ENCODE results near the gene ANKRD10. TPM values are rescaled to one million over a fixed set of nuclear protein-coding genes. Genes with fewer than 3 reads are reported as not detected.

The ANKRD10 gene
- total RNA-seq, 1 experiment from 2014 or later = 219 TPM

DNA sequence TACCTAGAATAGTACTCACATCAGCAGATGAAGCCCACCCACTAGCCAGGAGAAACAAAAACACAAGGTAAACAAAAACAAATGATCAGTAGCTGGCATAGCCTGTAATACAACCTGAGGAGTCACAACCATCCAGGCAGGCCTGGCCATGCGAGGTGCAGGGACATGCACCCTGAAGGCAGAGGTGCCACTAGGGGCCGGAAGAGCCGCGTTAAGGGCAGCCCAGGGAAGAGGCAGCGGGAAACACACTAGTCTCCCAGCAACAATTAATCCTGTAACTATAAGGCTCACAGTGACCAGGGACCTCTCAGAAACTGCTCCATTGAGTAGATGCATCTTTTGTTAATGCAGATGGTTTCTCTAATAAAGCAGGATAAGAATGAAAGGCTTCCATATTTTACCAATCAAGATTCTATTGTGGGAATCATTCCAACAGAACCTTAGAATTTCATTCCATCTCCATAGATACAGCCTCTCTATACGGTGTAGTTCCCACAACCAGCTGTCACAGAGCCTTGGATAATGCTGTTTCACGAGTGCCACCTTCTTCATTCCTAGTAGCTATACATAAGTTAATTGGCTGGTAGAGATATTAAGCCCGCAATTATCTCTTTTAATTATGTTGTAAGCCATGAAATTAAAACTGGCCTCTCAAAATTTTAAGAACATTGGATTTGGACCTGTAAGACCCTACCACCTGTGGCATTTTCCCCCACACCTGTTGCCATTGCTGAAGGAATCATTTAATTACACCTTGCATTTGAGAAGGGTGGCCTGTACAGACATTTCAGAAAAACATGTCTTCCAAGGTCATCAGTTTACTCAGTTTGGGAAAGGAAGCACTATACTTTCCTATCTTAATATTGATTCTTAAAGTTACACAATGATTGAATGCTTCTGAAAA, 28.7 kb downstream of the ANKRD10 start:
- H3K27me3 Mint-ChIP-seq (ENCODE audit: low read depth) = no peaks in the 10 kb centered on the region
- no peak for DNase-seq (ENCODE audit: low spot score)
- TF ChIP-seq GTF2I (CRISPR knock-in tag; conservative IDR thresholded peaks at IDR 0.05) (no peak), NR2C2 (CRISPR knock-in tag; IDR thresholded peaks at IDR 0.05) (no peak), ZNF671 (CRISPR knock-in tag; IDR thresholded peaks at IDR 0.05) (peak; percentile 60; the same call in 1 of the 2 replicates), NR3C1 (CRISPR knock-in tag; conservative IDR thresholded peaks at IDR 0.05; ENCODE audit: low read depth) (no peak), HMGA2 (CRISPR knock-in tag; IDR thresholded peaks at IDR 0.05) (no peak), NFATC4 (CRISPR knock-in tag; IDR thresholded peaks at IDR 0.05) (0 out of 2 replicates have a peak, but pooled peaks have one; percentile 38), AFF4 (CRISPR knock-in tag; IDR thresholded peaks at IDR 0.05; ENCODE audit: borderline replicate concordance) (no peak), ZNF317 (CRISPR knock-in tag; IDR thresholded peaks at IDR 0.05; ENCODE audit: borderline replicate concordance, low read depth) (no peak), JUN (CRISPR knock-in tag; IDR thresholded peaks at IDR 0.05) (no peak)
- TF ChIP-seq, protein P1, sequence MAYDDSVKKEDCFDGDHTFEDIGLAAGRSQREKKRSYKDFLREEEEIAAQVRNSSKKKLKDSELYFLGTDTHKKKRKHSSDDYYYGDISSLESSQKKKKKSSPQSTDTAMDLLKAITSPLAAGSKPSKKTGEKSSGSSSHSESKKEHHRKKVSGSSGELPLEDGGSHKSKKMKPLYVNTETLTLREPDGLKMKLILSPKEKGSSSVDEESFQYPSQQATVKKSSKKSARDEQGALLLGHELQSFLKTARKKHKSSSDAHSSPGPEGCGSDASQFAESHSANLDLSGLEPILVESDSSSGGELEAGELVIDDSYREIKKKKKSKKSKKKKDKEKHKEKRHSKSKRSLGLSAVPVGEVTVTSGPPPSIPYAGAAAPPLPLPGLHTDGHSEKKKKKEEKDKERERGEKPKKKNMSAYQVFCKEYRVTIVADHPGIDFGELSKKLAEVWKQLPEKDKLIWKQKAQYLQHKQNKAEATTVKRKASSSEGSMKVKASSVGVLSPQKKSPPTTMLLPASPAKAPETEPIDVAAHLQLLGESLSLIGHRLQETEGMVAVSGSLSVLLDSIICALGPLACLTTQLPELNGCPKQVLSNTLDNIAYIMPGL (CRISPR knock-in tag; IDR thresholded peaks at IDR 0.05) = no peak
- TF ChIP-seq, protein P2, sequence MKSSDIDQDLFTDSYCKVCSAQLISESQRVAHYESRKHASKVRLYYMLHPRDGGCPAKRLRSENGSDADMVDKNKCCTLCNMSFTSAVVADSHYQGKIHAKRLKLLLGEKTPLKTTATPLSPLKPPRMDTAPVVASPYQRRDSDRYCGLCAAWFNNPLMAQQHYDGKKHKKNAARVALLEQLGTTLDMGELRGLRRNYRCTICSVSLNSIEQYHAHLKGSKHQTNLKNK (CRISPR knock-in tag; IDR thresholded peaks at IDR 0.05) = no peak
- TF ChIP-seq, protein P3, sequence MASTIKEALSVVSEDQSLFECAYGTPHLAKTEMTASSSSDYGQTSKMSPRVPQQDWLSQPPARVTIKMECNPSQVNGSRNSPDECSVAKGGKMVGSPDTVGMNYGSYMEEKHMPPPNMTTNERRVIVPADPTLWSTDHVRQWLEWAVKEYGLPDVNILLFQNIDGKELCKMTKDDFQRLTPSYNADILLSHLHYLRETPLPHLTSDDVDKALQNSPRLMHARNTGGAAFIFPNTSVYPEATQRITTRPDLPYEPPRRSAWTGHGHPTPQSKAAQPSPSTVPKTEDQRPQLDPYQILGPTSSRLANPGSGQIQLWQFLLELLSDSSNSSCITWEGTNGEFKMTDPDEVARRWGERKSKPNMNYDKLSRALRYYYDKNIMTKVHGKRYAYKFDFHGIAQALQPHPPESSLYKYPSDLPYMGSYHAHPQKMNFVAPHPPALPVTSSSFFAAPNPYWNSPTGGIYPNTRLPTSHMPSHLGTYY (CRISPR knock-in tag; IDR thresholded peaks at IDR 0.05) = 0 out of 2 replicates have a peak, but pooled peaks have one; percentile 67
- TF ChIP-seq, protein P4, sequence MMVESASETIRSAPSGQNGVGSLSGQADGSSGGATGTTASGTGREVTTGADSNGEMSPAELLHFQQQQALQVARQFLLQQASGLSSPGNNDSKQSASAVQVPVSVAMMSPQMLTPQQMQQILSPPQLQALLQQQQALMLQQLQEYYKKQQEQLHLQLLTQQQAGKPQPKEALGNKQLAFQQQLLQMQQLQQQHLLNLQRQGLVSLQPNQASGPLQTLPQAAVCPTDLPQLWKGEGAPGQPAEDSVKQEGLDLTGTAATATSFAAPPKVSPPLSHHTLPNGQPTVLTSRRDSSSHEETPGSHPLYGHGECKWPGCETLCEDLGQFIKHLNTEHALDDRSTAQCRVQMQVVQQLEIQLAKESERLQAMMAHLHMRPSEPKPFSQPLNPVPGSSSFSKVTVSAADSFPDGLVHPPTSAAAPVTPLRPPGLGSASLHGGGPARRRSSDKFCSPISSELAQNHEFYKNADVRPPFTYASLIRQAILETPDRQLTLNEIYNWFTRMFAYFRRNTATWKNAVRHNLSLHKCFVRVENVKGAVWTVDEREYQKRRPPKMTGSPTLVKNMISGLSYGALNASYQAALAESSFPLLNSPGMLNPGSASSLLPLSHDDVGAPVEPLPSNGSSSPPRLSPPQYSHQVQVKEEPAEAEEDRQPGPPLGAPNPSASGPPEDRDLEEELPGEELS (CRISPR knock-in tag; IDR thresholded peaks at IDR 0.05) = no peak
- TF ChIP-seq, protein P5, sequence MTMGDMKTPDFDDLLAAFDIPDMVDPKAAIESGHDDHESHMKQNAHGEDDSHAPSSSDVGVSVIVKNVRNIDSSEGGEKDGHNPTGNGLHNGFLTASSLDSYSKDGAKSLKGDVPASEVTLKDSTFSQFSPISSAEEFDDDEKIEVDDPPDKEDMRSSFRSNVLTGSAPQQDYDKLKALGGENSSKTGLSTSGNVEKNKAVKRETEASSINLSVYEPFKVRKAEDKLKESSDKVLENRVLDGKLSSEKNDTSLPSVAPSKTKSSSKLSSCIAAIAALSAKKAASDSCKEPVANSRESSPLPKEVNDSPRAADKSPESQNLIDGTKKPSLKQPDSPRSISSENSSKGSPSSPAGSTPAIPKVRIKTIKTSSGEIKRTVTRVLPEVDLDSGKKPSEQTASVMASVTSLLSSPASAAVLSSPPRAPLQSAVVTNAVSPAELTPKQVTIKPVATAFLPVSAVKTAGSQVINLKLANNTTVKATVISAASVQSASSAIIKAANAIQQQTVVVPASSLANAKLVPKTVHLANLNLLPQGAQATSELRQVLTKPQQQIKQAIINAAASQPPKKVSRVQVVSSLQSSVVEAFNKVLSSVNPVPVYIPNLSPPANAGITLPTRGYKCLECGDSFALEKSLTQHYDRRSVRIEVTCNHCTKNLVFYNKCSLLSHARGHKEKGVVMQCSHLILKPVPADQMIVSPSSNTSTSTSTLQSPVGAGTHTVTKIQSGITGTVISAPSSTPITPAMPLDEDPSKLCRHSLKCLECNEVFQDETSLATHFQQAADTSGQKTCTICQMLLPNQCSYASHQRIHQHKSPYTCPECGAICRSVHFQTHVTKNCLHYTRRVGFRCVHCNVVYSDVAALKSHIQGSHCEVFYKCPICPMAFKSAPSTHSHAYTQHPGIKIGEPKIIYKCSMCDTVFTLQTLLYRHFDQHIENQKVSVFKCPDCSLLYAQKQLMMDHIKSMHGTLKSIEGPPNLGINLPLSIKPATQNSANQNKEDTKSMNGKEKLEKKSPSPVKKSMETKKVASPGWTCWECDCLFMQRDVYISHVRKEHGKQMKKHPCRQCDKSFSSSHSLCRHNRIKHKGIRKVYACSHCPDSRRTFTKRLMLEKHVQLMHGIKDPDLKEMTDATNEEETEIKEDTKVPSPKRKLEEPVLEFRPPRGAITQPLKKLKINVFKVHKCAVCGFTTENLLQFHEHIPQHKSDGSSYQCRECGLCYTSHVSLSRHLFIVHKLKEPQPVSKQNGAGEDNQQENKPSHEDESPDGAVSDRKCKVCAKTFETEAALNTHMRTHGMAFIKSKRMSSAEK (CRISPR knock-in tag; IDR thresholded peaks at IDR 0.05; ENCODE audit: borderline replicate concordance) = peak; percentile 20; the same call in 1 of the 2 replicates
- TF ChIP-seq, protein P6, sequence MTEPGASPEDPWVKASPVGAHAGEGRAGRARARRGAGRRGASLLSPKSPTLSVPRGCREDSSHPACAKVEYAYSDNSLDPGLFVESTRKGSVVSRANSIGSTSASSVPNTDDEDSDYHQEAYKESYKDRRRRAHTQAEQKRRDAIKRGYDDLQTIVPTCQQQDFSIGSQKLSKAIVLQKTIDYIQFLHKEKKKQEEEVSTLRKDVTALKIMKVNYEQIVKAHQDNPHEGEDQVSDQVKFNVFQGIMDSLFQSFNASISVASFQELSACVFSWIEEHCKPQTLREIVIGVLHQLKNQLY (CRISPR knock-in tag; IDR thresholded peaks at IDR 0.05) = no peak
- peak; percentile 85 for ATAC-seq
- H3K4me3 Mint-ChIP-seq = no peak overlapping the region
- POLR2A ChIA-PET = interaction anchor here (0.9 to 1.0 kb wide), 3 partner anchors 29 to 171 kb away, joined by 3 to 5 read pairs (median 4); partner anchors contain the start of gene ANKRD10
- CTCF ChIA-PET = interaction anchor here (0.8 to 1.6 kb wide), 5 partner anchors 11 to 242 kb away, joined by 3 to 9 read pairs (median 6); no protein-coding TSS in a partner anchor
- peaks cover 52% of the 10 kb centered on the region for H3K4me1 Mint-ChIP-seq
- no peaks in the 10 kb centered on the region; the same call in 1 of the 2 replicates for H3K36me3 Mint-ChIP-seq
- no peaks in the 10 kb centered on the region for H3K9me3 Mint-ChIP-seq
- peak overlapping the region; percentile 93 for H3K27ac Mint-ChIP-seq
